Activated naive CD8-positive, alpha-beta T cell (primary cell): ENCODE results near the gene NCAPH2.

Source experiments
- H3K27ac Mint-ChIP-seq: one replicate; pipeline ENCODE4 v1.8.0; 2021; ENCODE audit warnings: mixed read lengths
- H3K27me3 Mint-ChIP-seq: one replicate; pipeline ENCODE4 v1.8.0; 2021; ENCODE audit warnings: mixed read lengths
- H3K36me3 Mint-ChIP-seq: one replicate; pipeline ENCODE4 v1.8.0; 2021; ENCODE audit warnings: mixed read lengths
- H3K4me1 Mint-ChIP-seq: one replicate; pipeline ENCODE4 v1.8.0; 2021; ENCODE audit warnings: low read depth, mixed read lengths
- H3K4me3 Mint-ChIP-seq: one replicate; pipeline ENCODE4 v1.8.0; 2021; ENCODE audit warnings: mild to moderate bottlenecking, mixed read lengths
- H3K9me3 Mint-ChIP-seq: one replicate; pipeline ENCODE4 v1.8.0; 2021; ENCODE audit warnings: low read depth, mixed read lengths

The NCAPH2 gene

DNA sequence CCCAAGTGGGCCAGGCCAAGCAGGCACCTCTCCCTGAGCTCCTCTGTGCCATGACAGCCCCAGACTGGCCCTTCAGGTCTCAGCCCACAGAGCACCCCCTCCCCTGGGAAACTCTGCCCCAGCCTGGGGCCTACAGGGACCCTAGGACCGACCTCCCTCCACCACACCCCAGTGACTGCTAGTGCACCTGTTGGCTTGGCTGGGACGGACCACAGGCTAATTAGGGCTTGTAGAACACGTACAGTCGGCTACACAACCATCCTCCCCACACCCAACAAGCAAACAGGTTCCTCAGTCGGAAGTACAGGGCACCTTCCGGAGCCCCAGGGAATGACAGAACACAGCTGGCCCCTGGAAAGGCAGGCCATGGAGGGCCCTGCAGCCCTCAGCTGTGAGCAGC lies 37.5 kb upstream of the NCAPH2 start:
- no peaks in the 10 kb centered on the region for H3K27me3 Mint-ChIP-seq
- H3K4me3 Mint-ChIP-seq, result peak overlapping the region; percentile 77
- peaks cover 4% of the 10 kb centered on the region for H3K36me3 Mint-ChIP-seq
- peaks cover 70% of the 10 kb centered on the region for H3K4me1 Mint-ChIP-seq
- H3K27ac Mint-ChIP-seq, result peak overlapping the region; percentile 95
- H3K9me3 Mint-ChIP-seq, result no peaks in the 10 kb centered on the region

DNA sequence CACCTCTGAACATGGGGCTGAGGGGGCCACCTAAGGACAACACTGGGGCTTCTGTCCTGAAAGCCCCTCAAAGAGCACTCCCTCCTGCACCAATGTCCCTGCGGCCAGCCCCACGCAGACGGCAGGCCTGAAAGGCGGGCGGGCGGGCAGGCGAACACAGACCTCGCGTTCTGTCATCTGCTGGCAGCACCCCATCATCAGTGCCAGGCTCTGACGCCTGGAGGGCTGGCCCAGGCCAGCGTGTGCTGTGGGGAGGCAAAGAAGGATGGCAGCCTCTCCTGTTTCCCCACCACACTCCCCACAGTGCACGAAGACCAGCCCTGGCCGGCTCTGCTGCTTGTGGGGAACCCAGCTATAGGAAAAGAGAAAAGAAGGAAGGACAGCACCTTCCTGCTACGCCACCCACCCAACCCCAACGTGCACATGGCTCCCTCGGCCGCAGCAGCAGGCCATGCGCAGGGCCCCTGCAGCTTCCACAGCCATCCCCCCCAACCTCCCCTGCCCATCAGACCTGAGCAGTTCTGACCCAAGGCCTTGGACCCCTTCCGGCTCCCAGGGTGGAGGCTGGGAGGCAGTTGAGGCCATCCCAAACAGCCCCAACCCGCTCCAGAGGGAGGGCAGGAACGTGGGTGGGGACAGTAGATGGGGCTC lies 36.7 kb upstream of the NCAPH2 start:
- Mint-ChIP-seq H3K4me3 (peak overlapping the region; percentile 77), H3K9me3 (no peaks in the 10 kb centered on the region), H3K36me3 (peaks cover 4% of the 10 kb centered on the region), H3K27me3 (no peaks in the 10 kb centered on the region), H3K4me1 (peaks cover 70% of the 10 kb centered on the region), H3K27ac (peak overlapping the region; percentile 95)

DNA sequence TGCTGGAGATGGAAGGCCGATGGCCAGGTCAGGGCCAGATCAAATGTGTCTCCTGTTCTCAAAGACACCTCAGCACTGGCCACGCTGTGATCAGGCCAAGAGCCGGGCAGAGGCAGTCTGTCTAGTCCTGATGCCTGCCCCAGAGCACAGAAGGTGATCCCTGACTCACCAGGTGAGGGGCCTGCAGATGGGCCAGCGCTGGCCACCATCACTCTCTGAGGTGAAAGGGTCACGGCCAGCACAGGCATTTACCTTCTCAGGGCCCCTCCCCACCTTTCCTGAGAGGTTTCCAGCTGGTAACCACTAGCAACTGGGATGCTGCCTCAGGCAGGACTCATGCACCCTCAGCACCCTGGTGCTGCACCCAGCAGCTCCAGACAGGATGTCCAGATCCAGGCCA lies 36.1 kb upstream of the NCAPH2 start:
- Mint-ChIP-seq H3K27ac (peak overlapping the region; percentile 95), H3K9me3 (no peaks in the 10 kb centered on the region), H3K36me3 (peaks cover under 1% of the 10 kb centered on the region), H3K4me3 (peak overlapping the region; percentile 77), H3K27me3 (no peaks in the 10 kb centered on the region), H3K4me1 (peaks cover 63% of the 10 kb centered on the region)

DNA sequence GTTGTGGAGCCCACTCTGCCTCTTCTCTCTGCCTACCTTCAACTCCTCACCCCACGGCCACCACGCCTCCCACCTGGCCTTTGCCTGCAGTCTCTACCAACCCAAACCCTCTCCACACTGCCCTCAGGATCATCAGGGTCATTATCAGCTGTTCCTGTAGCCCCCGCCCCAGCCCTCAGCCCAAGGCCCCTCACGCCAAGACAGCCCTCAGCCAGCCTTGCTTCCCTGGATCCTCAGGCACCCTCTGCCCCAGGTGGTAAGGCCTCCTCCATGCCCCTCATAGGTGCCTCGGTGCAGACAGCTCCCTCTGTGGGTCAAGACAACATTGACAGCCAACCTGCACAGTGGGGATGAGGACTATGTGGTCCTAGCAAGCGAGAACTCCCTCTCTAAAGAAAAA lies 34.9 kb upstream of the NCAPH2 start:
- Mint-ChIP-seq H3K9me3 (no peaks in the 10 kb centered on the region), H3K36me3 (no peaks in the 10 kb centered on the region), H3K4me1 (peaks cover 57% of the 10 kb centered on the region), H3K27ac (peak overlapping the region; percentile 95), H3K4me3 (peak overlapping the region; percentile 93), H3K27me3 (no peaks in the 10 kb centered on the region)

- no peaks in the 10 kb centered on the region for H3K36me3 Mint-ChIP-seq
- peaks cover 48% of the 10 kb centered on the region for H3K4me1 Mint-ChIP-seq
- peak overlapping the region; percentile 93 for H3K4me3 Mint-ChIP-seq
- H3K9me3 Mint-ChIP-seq, result no peaks in the 10 kb centered on the region
- H3K27ac Mint-ChIP-seq, result peak overlapping the region; percentile 95
- no peaks in the 10 kb centered on the region for H3K27me3 Mint-ChIP-seq
These were observed 34.0 kb upstream of the NCAPH2 start for GRCh38 chr22:50473855-50474671.

DNA sequence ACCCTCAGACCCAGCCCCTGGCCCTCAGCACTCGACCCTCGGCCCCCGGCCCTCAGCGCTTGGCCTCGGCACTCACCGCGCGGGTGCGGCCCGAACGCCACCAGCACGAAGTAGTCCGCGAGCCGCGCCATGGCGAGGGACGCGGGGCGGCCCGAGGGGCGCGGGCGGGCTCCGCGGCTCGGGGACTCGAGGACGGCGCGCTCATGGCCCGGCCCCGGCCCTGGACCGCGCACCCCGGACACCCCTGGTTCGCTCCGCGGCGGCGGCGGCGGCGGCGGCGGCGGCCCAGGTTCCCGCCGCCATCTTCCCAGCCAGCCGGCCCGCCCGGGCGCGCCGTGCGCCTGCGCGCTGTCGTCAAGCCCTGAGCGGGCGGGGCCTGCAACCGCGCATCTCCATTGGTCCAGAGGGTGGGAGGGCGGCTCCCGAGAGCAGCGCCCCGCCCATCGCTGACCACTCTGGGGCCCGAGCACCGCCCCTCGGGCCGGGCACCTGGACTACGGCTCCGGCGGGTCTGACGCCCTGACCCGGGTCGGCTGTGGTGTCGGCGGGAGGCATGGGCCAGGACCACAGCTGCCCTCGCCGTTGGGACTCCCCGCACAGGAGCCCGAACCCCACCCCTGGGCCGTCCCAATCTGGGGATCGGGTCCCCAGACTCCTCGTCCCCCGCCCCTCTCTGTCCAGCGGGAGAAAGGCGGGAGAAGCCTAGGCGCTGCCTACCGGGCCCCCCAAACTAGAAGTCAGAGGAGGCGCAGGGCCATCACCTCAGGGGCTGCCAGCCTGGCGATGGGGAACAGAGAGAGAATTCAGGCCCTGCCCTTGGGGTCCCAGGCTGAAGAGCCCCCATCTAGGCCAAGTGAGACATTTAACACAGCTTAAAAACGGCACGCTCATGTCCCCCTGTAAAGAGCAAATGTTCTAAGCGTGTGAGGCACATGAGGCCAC lies 33.0 kb upstream of the NCAPH2 start, which contains the start of gene SBF1:
Gene SBF1 (minus strand): TSS at position 326 of the 942 bp plus-strand sequence. CDS start 195 bp downstream, at position 131.
- Mint-ChIP-seq H3K36me3 (no peaks in the 10 kb centered on the region), H3K4me3 (peak within 1 kb of the TSS; percentile 93), H3K4me1 (peaks cover 45% of the 10 kb centered on the region), H3K27me3 (no peaks in the 10 kb centered on the region), H3K27ac (peak within 1 kb of the TSS; percentile 95), H3K9me3 (no peaks in the 10 kb centered on the region)

DNA sequence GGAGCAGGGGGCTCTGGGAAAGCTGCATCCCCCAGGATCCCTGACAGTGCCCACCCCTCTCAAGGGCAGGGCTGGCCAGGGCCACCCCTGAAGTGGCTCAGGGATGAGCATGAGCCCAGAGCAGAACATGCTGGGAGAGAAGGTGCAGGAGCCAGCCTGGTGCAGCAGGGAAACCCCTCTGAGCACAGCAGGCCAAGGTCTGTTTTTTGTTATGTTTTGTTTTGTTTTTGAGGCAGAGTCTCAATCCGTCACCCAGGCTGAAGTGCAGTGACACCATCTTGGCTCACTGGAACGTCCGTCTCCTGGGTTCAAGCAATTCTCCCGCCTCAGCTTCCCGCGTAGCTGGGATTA lies 32.4 kb upstream of the NCAPH2 start:
- H3K4me1 Mint-ChIP-seq, result peaks cover 42% of the 10 kb centered on the region
- no peaks in the 10 kb centered on the region for H3K9me3 Mint-ChIP-seq
- no peaks in the 10 kb centered on the region for H3K36me3 Mint-ChIP-seq
- no peaks in the 10 kb centered on the region for H3K27me3 Mint-ChIP-seq
- peak overlapping the region; percentile 54 for H3K27ac Mint-ChIP-seq
- peak overlapping the region; percentile 73 for H3K4me3 Mint-ChIP-seq

- H3K4me3 Mint-ChIP-seq, result peak overlapping the region; percentile 73
- peaks cover 31% of the 10 kb centered on the region for H3K4me1 Mint-ChIP-seq
- no peak overlapping the region for H3K27ac Mint-ChIP-seq
These were observed 31.2 kb upstream of the NCAPH2 start for GRCh38 chr22:50476868-50477267.

GRCh38 chr22:50477923-50478322 lies 30.1 kb upstream of the NCAPH2 start:
- H3K27ac Mint-ChIP-seq, result no peak overlapping the region
- peaks cover 22% of the 10 kb centered on the region for H3K4me1 Mint-ChIP-seq
- no peaks in the 10 kb centered on the region for H3K27me3 Mint-ChIP-seq
- no peaks in the 10 kb centered on the region for H3K36me3 Mint-ChIP-seq
- no peaks in the 10 kb centered on the region for H3K9me3 Mint-ChIP-seq
- no peak overlapping the region for H3K4me3 Mint-ChIP-seq

More at GRCh38 chr22:50476868-50477267, 31.2 kb upstream of the NCAPH2 start:
- Mint-ChIP-seq H3K27me3 (no peaks in the 10 kb centered on the region), H3K36me3 (no peaks in the 10 kb centered on the region), H3K9me3 (no peaks in the 10 kb centered on the region)

- Mint-ChIP-seq H3K27me3 (no peaks in the 10 kb centered on the region), H3K27ac (no peak overlapping the region), H3K9me3 (no peaks in the 10 kb centered on the region), H3K4me3 (peak overlapping the region; percentile 82), H3K4me1 (peaks cover 9% of the 10 kb centered on the region), H3K36me3 (no peaks in the 10 kb centered on the region)
These were observed 28.3 kb upstream of the NCAPH2 start for GRCh38 chr22:50479721-50480120.

DNA sequence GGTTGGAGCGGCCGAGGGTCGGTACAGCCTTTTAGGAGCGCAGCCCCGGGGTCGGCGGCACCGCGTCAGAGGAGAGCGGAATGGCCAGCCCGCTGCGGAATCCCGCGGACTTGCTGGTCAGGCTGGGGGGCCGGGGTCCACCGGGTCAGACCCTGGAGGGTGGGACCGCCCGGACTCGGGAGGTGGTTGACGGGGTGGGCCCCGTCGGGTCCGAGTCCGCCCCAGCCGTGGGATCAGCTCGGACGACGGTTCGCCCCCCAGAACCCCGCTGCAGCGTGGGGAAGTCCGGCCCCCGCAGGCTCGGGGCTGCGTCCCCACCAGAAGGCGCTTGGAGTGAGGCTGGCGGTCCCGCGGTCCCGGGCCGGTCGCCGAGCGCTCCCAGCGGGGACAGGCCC lies 27.0 kb upstream of the NCAPH2 start:
- Mint-ChIP-seq H3K27ac (no peak overlapping the region), H3K27me3 (no peaks in the 10 kb centered on the region), H3K4me1 (peaks cover 9% of the 10 kb centered on the region), H3K36me3 (no peaks in the 10 kb centered on the region), H3K4me3 (peak overlapping the region; percentile 82), H3K9me3 (no peaks in the 10 kb centered on the region)

DNA sequence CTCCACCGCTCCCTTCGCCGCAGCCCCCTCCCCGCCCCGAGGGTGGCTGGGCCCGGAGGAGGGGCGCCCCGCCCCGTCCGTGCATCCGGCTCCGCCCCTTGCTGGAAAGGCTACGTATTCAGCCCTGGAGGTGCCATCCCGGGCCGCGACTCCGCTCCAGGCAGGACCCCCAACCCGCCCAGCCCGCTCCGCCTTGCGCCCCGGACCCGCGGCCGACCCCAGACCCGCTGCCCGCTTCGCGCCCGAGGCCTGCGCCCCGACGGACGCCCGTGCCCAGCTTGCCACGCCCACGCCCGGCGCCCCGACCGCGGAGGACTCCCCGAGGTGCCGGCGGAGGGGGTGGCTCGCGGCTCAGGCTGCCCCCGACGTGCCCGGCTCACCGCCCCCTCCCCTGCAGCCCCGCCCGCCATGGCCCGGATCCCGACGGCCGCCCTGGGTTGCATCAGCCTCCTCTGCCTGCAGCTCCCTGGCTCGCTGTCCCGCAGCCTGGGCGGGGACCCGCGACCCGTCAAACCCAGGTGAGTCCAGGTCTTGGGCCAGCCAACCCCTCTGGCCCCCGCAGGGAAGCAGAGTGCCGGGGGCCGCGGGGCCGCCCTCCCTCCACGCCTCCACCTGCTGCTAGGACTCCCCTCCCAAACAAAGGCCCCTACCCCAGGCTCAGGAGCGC lies 26.5 kb upstream of the NCAPH2 start, which contains the start of gene ADM2:
Gene ADM2 (plus strand): TSS at position 104 of the 667 bp plus-strand sequence. CDS start 305 bp downstream, at position 409.
- no peaks in the 10 kb centered on the region for H3K27me3 Mint-ChIP-seq
- no peak within 1 kb of the TSS for H3K27ac Mint-ChIP-seq
- no peaks in the 10 kb centered on the region for H3K36me3 Mint-ChIP-seq
- H3K9me3 Mint-ChIP-seq, result no peaks in the 10 kb centered on the region
- peak within 1 kb of the TSS; percentile 82 for H3K4me3 Mint-ChIP-seq
- H3K4me1 Mint-ChIP-seq, result peaks cover 9% of the 10 kb centered on the region

GRCh38 chr22:50482107-50483074 lies 25.6 kb upstream of the NCAPH2 start:
- Mint-ChIP-seq H3K9me3 (no peaks in the 10 kb centered on the region), H3K27ac (no peak overlapping the region), H3K4me1 (peaks cover 9% of the 10 kb centered on the region), H3K36me3 (no peaks in the 10 kb centered on the region), H3K27me3 (no peaks in the 10 kb centered on the region), H3K4me3 (peak overlapping the region; percentile 76)
